ENCODE data around the gene SPTLC3.

The SPTLC3 gene

DNA sequence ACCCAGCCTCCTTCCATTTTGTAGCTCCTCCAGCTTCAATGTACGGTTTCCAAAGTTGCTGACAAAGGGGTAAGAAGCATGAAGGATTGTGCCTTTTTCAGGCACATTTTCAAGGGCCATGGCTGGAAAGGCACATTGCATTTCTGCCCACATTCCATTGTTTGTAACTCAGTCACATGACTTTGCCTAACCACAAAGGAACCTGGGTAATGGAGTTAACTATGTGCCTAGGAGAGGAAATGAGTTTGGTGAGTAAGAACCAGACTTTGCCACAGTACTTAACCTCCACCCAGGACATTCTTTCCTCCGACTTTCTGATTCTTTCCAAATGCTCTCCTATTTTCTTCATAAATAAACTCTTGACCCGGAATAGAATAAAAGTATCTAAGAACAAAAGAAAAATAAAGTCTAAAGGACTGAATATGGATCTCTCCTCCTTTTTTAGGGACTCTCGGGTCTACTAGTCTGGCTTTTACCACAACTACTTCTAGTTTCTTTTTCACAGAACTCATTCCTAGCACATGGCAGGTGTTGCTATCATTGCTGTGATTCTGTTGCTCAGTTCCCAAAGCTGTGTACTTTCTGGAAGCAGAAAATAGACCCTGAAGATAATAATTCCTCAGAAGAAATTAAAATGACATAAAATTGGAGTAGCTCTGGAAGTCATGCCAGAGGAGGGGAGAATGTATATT, 130.8 kb downstream of the SPTLC3 start:
- intact Hi-C loops (cut with DNase I; ENCODE audit: low total_unique reads) = no loop called here
- no peak overlapping the region for H3K27ac ChIP-seq
- DNase-seq = no peak
- no peaks in the 10 kb centered on the region for H3K9me3 ChIP-seq
- no peaks in the 10 kb centered on the region for H3K4me1 ChIP-seq
- no peak overlapping the region for H3K4me3 ChIP-seq
- TF ChIP-seq, protein P1, sequence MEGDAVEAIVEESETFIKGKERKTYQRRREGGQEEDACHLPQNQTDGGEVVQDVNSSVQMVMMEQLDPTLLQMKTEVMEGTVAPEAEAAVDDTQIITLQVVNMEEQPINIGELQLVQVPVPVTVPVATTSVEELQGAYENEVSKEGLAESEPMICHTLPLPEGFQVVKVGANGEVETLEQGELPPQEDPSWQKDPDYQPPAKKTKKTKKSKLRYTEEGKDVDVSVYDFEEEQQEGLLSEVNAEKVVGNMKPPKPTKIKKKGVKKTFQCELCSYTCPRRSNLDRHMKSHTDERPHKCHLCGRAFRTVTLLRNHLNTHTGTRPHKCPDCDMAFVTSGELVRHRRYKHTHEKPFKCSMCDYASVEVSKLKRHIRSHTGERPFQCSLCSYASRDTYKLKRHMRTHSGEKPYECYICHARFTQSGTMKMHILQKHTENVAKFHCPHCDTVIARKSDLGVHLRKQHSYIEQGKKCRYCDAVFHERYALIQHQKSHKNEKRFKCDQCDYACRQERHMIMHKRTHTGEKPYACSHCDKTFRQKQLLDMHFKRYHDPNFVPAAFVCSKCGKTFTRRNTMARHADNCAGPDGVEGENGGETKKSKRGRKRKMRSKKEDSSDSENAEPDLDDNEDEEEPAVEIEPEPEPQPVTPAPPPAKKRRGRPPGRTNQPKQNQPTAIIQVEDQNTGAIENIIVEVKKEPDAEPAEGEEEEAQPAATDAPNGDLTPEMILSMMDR (IDR thresholded peaks at IDR 0.05) = no peak
- no peaks in the 10 kb centered on the region for H3K36me3 ChIP-seq
- no peaks in the 10 kb centered on the region for H3K27me3 ChIP-seq

DNA sequence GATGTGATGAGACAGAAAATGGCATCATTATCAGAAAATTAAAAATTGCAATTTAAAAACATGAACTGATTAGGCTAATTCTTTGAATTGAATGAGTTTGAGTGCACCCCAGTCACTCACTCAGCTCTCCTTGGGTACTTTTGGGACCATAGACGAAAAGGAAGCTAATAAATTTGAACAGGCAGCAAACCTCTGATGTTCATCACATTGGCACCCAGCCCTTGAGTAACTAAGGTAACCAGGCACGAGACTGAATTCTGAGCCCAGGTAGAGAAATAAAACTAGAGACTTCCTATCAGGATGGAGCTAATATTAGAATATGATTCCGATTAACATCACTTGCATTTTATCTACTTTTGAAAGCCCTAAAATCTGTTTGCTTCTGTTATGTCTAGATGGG, 131.4 kb downstream of the SPTLC3 start:
- TF ChIP-seq, protein P1 (IDR thresholded peaks at IDR 0.05) = no peak
- Histone ChIP-seq H3K4me3 (no peak overlapping the region), H3K27me3 (no peaks in the 10 kb centered on the region), H3K4me1 (no peaks in the 10 kb centered on the region), H3K27ac (no peak overlapping the region), H3K36me3 (no peaks in the 10 kb centered on the region), H3K9me3 (no peaks in the 10 kb centered on the region)
- intact Hi-C loops (cut with DNase I; ENCODE audit: low total_unique reads) = no loop called here
- DNase-seq = no peak

- TF ChIP-seq, protein P1 (IDR thresholded peaks at IDR 0.05) = no peak
- Histone ChIP-seq H3K4me3 (no peak overlapping the region), H3K27ac (no peak overlapping the region), H3K36me3 (no peaks in the 10 kb centered on the region), H3K27me3 (no peaks in the 10 kb centered on the region), H3K9me3 (no peaks in the 10 kb centered on the region), H3K4me1 (no peaks in the 10 kb centered on the region)
- DNase-seq = no peak
- intact Hi-C loops (cut with DNase I; ENCODE audit: low total_unique reads) = no loop called here
These were observed 132.0 kb downstream of the SPTLC3 start for GRCh38 chr20:13140775-13141174.

DNA sequence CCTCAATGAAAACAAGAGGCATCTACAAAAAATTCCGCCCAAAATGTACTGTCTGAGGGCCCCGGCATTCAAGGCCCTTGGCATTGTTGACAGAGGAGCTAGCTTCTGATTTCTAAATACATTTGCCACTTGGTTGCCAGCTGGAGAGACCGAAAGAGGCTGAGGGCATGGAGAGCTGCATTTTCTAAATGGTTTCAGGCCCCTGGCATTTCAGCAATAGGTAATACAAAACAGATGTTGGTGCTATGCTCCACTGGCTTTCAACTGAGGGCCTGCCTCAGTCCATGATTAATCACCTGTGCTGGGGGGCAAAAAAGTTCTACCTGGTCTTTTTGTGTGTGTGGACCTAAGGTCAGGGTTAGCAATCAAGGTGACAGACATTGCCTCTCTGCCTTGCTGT, 132.8 kb downstream of the SPTLC3 start:
- TF ChIP-seq, protein P1 (IDR thresholded peaks at IDR 0.05) = no peak
- Histone ChIP-seq H3K27ac (no peak overlapping the region), H3K4me1 (peaks cover 0 to under 1% (median 0%) of the 10 kb centered on the region in 4 donors), H3K36me3 (no peaks in the 10 kb centered on the region), H3K9me3 (no peaks in the 10 kb centered on the region), H3K27me3 (no peaks in the 10 kb centered on the region), H3K4me3 (no peak overlapping the region)
- DNase-seq = no peak
- intact Hi-C loops (cut with DNase I; ENCODE audit: low total_unique reads) = no loop called here

- Histone ChIP-seq H3K4me1 (peaks cover 0 to 6% (median 5%) of the 10 kb centered on the region in 4 donors), H3K27me3 (no peaks in the 10 kb centered on the region), H3K27ac (no peak overlapping the region), H3K36me3 (no peaks in the 10 kb centered on the region), H3K4me3 (no peak overlapping the region), H3K9me3 (no peaks in the 10 kb centered on the region)
- TF ChIP-seq, protein P1 (IDR thresholded peaks at IDR 0.05) = no peak
- intact Hi-C loops (cut with DNase I; ENCODE audit: low total_unique reads) = no loop called here
- DNase-seq = no peak
These were observed 133.4 kb downstream of the SPTLC3 start for GRCh38 chr20:13142143-13142542.
